A549 (cell line): Measurements from ENCODE around the gene PAFAH1B2. TPM values are rescaled to one million over a fixed set of nuclear protein-coding genes. Genes with fewer than 3 reads are reported as not detected.

Source experiments
- ATAC-seq, 2 experiments: fragments of 200-7000 bp in 1 of 2; fragments of >200 bp in 1 of 2; cut with Nextera tagmentation in 1 of 2; cut with Tn5 transposase in 1 of 2; 3 replicates each; pipeline versions ENCODE4 v1.8.0 to v1.9.1; 2018 to 2020; ENCODE audit warnings: mild to moderate bottlenecking in 1 of 2, moderate library complexity in 1 of 2
- CTCF ChIA-PET: fragments of 300-600 bp; sonication (Branson Sonifier 250); formaldehyde crosslinking; extraction: SDS; loops from one replicate; lab custom pipeline; 2021; ENCODE audit warnings: antibody characterized with exemption, inconsistent platforms; lab: Yijun Ruan, JAX
- POLR2A ChIA-PET: fragments of 350-600 bp; formaldehyde crosslinking; extraction: SDS; loops from one replicate; lab custom pipeline; 2021; ENCODE audit warnings: antibody characterized with exemption, inconsistent platforms; lab: Yijun Ruan, JAX
- DNase-seq, 2 experiments: peaks; one replicate each; pipeline versions ENCODE4 v3.0.0 to v3.0.0-alpha.2; 2011 to 2016; ENCODE audit warnings: low read depth in 1 of 2, low spot score in 1 of 2
- FAIRE-seq: peaks from 2 replicates; lab custom pipeline; 2011; peaks lifted over from hg19 to GRCh38; lab: Jason Lieb, UNC
- H3K27ac ChIP-seq, 2 experiments: fragments of >200 bp; sonication (Bioruptor Twin); formaldehyde crosslinking; 3 replicates each; pipeline ENCODE4 v1.5.1; 2016 to 2017
- H3K4me1 ChIP-seq: fragments of >200 bp; sonication (Bioruptor Twin); formaldehyde crosslinking; 3 replicates; pipeline ENCODE4 v1.6.1; 2016
- H3K4me2 ChIP-seq: fragments of >200 bp; sonication (Bioruptor Twin); formaldehyde crosslinking; 3 replicates; pipeline ENCODE4 v1.6.1; 2016
- H3K4me3 ChIP-seq: fragments of >200 bp; sonication (Bioruptor Twin); formaldehyde crosslinking; 3 replicates; pipeline ENCODE4 v1.5.1; 2016
- H3K9me3 ChIP-seq: fragments of >200 bp; sonication (Bioruptor Twin); formaldehyde crosslinking; 3 replicates; pipeline ENCODE4 v1.6.1; 2016
- BHLHE40 ChIP-seq: IDR thresholded peaks from 2 replicates; pipeline ENCODE4 v1.6.1; 2012; ENCODE audit warnings: low read depth, low read length, inconsistent platforms
- CHD2 ChIP-seq: fragments of 150-350 bp; IDR thresholded peaks from 2 replicates; pipeline ENCODE4 v1.6.1; 2014; ENCODE audit warnings: low read length; ENCODE audit not compliant: partially characterized antibody
- FOSL2 ChIP-seq, 2 experiments: fragments of 450-650 bp in 1 of 2; fragments of >200 bp in 1 of 2; sonication (Bioruptor Twin) in 1 of 2; formaldehyde crosslinking; IDR thresholded peaks; 2 replicates each; pipeline versions ENCODE4 v1.5.0 to v1.6.1; 2016 to 2020; ENCODE audit warnings: mild to moderate bottlenecking in 1 of 2, moderate library complexity in 1 of 2
- HMGXB4 ChIP-seq: fragments of 250-450 bp; sonication (Bioruptor Pico); IDR thresholded peaks from 2 replicates; pipeline ENCODE4 v1.5.0; 2021; ENCODE audit warnings: mild to moderate bottlenecking, moderate library complexity, borderline replicate concordance
- HOXA7 ChIP-seq: fragments of 250-450 bp; sonication (Bioruptor Pico); IDR thresholded peaks from 2 replicates; pipeline ENCODE4 v1.5.0; 2020; ENCODE audit warnings: mild to moderate bottlenecking, moderate library complexity
- JUN ChIP-seq, 2 experiments: fragments of >200 bp; sonication (Bioruptor Twin); formaldehyde crosslinking; IDR thresholded peaks; 2 replicates in 1 of 2; 3 replicates in 1 of 2; pipeline ENCODE4 v1.6.1; 2016 to 2017
- JUNB ChIP-seq: fragments of >200 bp; sonication (Bioruptor Twin); formaldehyde crosslinking; IDR thresholded peaks from 2 replicates; pipeline ENCODE4 v1.6.1; 2016
- MAFK ChIP-seq: fragments of 450-650 bp; IDR thresholded peaks from 2 replicates; pipeline ENCODE4 v1.6.1; 2014; ENCODE audit not compliant: partially characterized antibody
- MAX ChIP-seq: IDR thresholded peaks from 2 replicates; pipeline ENCODE4 v1.6.1; 2012
- MYC ChIP-seq: IDR thresholded peaks from 2 replicates; pipeline ENCODE4 v1.6.1; 2012; ENCODE audit warnings: mild to moderate bottlenecking, inconsistent platforms, low read length, improper control_type of control experiment, borderline replicate concordance
- NPAS2 ChIP-seq: fragments of 250-450 bp; sonication (Bioruptor Pico); IDR thresholded peaks from 2 replicates; pipeline ENCODE4 v1.8.0; 2022; ENCODE audit warnings: mild to moderate bottlenecking, moderate library complexity, borderline replicate concordance
- NR3C1 ChIP-seq: fragments of >200 bp; sonication (Bioruptor Twin); formaldehyde crosslinking; IDR thresholded peaks from 3 replicates; pipeline ENCODE4 v1.6.1; 2017
- PBX3 ChIP-seq: IDR thresholded peaks from 2 replicates; pipeline ENCODE4 v1.6.1; 2012
- PHF8 ChIP-seq: fragments of 200-600 bp; sonication (generic); IDR thresholded peaks from 2 replicates; pipeline ENCODE4 v1.6.1; 2016; ENCODE audit warnings: low read depth, mild to moderate bottlenecking, antibody characterized with exemption, moderate library complexity, borderline replicate concordance
- POLR2A ChIP-seq: IDR thresholded peaks from 2 replicates; pipeline ENCODE4 v1.6.1; 2012; ENCODE audit warnings: mild to moderate bottlenecking, low read length
- RARB ChIP-seq: fragments of 250-450 bp; sonication (Bioruptor Pico); IDR thresholded peaks from 2 replicates; pipeline ENCODE4 v1.8.0; 2021; ENCODE audit warnings: mild to moderate bottlenecking, moderate library complexity
- REST ChIP-seq: fragments of 200-600 bp; sonication (generic); IDR thresholded peaks from 2 replicates; pipeline ENCODE4 v1.6.1; 2016; ENCODE audit warnings: antibody characterized with exemption, mild to moderate bottlenecking, moderate library complexity
- SMC3 ChIP-seq: fragments of >200 bp; sonication (Bioruptor Twin); formaldehyde crosslinking; IDR thresholded peaks from 3 replicates; pipeline ENCODE4 v1.6.1; 2018; ENCODE audit warnings: inconsistent platforms
- SREBF2 ChIP-seq: fragments of 450-650 bp; IDR thresholded peaks from 2 replicates; pipeline ENCODE4 v1.6.1; 2014; ENCODE audit warnings: mild to moderate bottlenecking, moderate library complexity
- TFCP2L1 ChIP-seq: fragments of 250-450 bp; sonication (Bioruptor Pico); IDR thresholded peaks from 2 replicates; pipeline ENCODE4 v1.5.0; 2021; ENCODE audit warnings: mild to moderate bottlenecking
- TP53 ChIP-seq: fragments of 250-450 bp; sonication (Bioruptor Pico); IDR thresholded peaks from 2 replicates; pipeline ENCODE4 v1.5.0; 2021; ENCODE audit warnings: mild to moderate bottlenecking, moderate library complexity
- ZSCAN20 ChIP-seq: fragments of 250-450 bp; sonication (Bioruptor Pico); IDR thresholded peaks from 2 replicates; pipeline ENCODE4 v1.8.0; 2022; ENCODE audit warnings: mild to moderate bottlenecking, moderate library complexity
- WGBS: methylation state at CpG from one replicate; pipeline ENCODE4 v1.1.6; 2017; ENCODE audit errors: missing lambda C conversion rate; 5-methylcytosine and 5-hydroxymethylcytosine counted together
- polyA plus RNA-seq, 4 experiments: library from polyadenylated mRNA; depleted of rRNA in 3 of 4; stranded (reverse); fragments of >200 nt; fragmentation: RNase III in 1 of 4; extraction: RNeasy Plus Mini Kit Qiagen cat#74134 plus additional on column Dnase treatment in 1 of 4; gene quantifications; 2 replicates in 3 of 4; 3 replicates in 1 of 4; pipeline ENCODE4 v1.2.3, GENCODE V29; 2011 to 2017

PAFAH1B2 gene
- polyA plus RNA-seq, 2 of the 4 experiments (the other 2 are of a cell fraction): 32.9 to 55.3 TPM

- TF ChIP-seq REST: no peak
- TF ChIP-seq SREBF2: no peak
- no peak for TF ChIP-seq ZSCAN20 (CRISPR knock-in tag)
- no peak for TF ChIP-seq RARB (CRISPR knock-in tag)
- no peak for TF ChIP-seq TFCP2L1 (CRISPR knock-in tag)
- no peak for TF ChIP-seq MAFK
- TF ChIP-seq BHLHE40: no peak
- no peak for TF ChIP-seq NPAS2
- no peak for TF ChIP-seq NR3C1
- no peak for TF ChIP-seq JUNB
- TF ChIP-seq MAX: no peak
- TF ChIP-seq SMC3: no peak
- TF ChIP-seq, all 56 proteins: peak for 0
Measured at GRCh38 chr11:117143390-117143789, 697 bp upstream of the PAFAH1B2 start (continued).

GRCh38 chr11:117144477-117145392 lies 648 bp downstream of the PAFAH1B2 start:
- ATAC-seq: peak; percentile 74 to 86
- H3K27ac ChIP-seq: peak overlapping the region; percentile 88 to 100
- 2% methylated on average over 29 of the region's 62 CpGs for WGBS
- no peak for FAIRE-seq
- H3K4me2 ChIP-seq: peak overlapping the region; percentile 84
- CTCF ChIA-PET: interaction anchor here (0.6 to 1.6 kb wide), 6 partner anchors 11 to 353 kb away, joined by 3 to 4 read pairs (median 3); partner anchors contain the start of gene APOA5
- H3K4me1 ChIP-seq: peaks cover 21% of the 10 kb centered on the region; the same call in 2 of the 3 replicates
- H3K4me3 ChIP-seq: peak overlapping the region; percentile 97
- no peaks in the 10 kb centered on the region for H3K9me3 ChIP-seq
- peak; percentile 31 to 38 for DNase-seq
- TF ChIP-seq JUN (IDR thresholded peaks at IDR 0.05) (peak; percentile 49 to 65; a peak in 3 of 5 replicates), FOSL2 (IDR thresholded peaks at IDR 0.05) (no peak), FOSL2 (CRISPR knock-in tag; IDR thresholded peaks at IDR 0.05) (peak; percentile 62; the same call in 1 of the 2 replicates), JUNB (no peak), HOXA7 (CRISPR knock-in tag) (no peak), HMGXB4 (CRISPR knock-in tag) (no peak), NR3C1 (no peak), MYC (no peak), MAX (no peak), PHF8 (0 out of 2 replicates have a peak, but pooled peaks have one; percentile 7), CHD2 (peak; percentile 43), NPAS2 (no peak), POLR2A (no peak), SREBF2 (no peak), PBX3 (no peak), TP53 (CRISPR knock-in tag) (no peak)
- POLR2A ChIA-PET: interaction anchor here (0.9 to 2.8 kb wide), 4 partner anchors 22 to 357 kb away, joined by 3 to 22 read pairs (median 4); partner anchors contain the start of genes SIDT2, SIK3 and ZPR1
